Activated T-helper 2 cell treated with anti-CD3 and anti-CD28 coated beads, Interferon-gamma antibody, Interleukin-2, Interleukin-4, amounts not matched to agents 10 μg/mL and 5 μg/mL and 100 μg/mL, durations not matched to agents 14 hours and 24 hours and 36 hours (primary cell): Measurements from ENCODE around the gene EPB41L4B. TPM values are rescaled to one million over a fixed set of nuclear protein-coding genes. Genes with fewer than 3 reads are reported as not detected.
"Not testable (repeated sequence)": the region's sequence is repeated elsewhere in the genome, so short reads cannot be mapped to it uniquely, and the experiment has no call there.

Experiments
- DNase-seq: peaks from one replicate; pipeline ENCODE4 v3.0.0; 2021; ENCODE audit warnings: low spot score
- H3K27ac Mint-ChIP-seq: one replicate; pipeline ENCODE4 v1.8.0; 2021; ENCODE audit warnings: mixed read lengths
- H3K27me3 Mint-ChIP-seq: one replicate; pipeline ENCODE4 v1.8.0; 2021; ENCODE audit warnings: low read depth, mixed read lengths
- H3K36me3 Mint-ChIP-seq: one replicate; pipeline ENCODE4 v1.8.0; 2021; ENCODE audit warnings: low read depth, mixed read lengths
- H3K4me1 Mint-ChIP-seq: one replicate; pipeline ENCODE4 v1.8.0; 2021; ENCODE audit warnings: low read depth, mixed read lengths
- H3K4me3 Mint-ChIP-seq: one replicate; pipeline ENCODE4 v1.8.0; 2021; ENCODE audit warnings: low read depth, mild to moderate bottlenecking, moderate library complexity, mixed read lengths
- H3K9me3 Mint-ChIP-seq: one replicate; pipeline ENCODE4 v1.8.0; 2021; ENCODE audit warnings: mixed read lengths
- intact Hi-C: fragments of 100-400 bp; cut with micrococcal nuclease; formaldehyde crosslinking; loops from one replicate; pipeline ENCODE4 v1.15.1; 2023
- total RNA-seq: library from RNA; stranded (reverse); gene quantifications from 2 replicates; pipeline ENCODE4 v1.2.3, GENCODE V29; 2022

The EPB41L4B gene
- total RNA-seq, 1 donor from 2014 or later = 1.6 TPM

- Mint-ChIP-seq H3K4me3 (no peak overlapping the region), H3K27ac (no peak overlapping the region), H3K27me3 (peaks cover 28% of the 10 kb centered on the region), H3K9me3 (no peaks in the 10 kb centered on the region), H3K36me3 (no peaks in the 10 kb centered on the region), H3K4me1 (no peaks in the 10 kb centered on the region)
- no peak for DNase-seq
- intact Hi-C loops = loop anchor here (5.0 kb wide), 1 partner anchor 275 kb away; no protein-coding TSS in a partner anchor
Measured at GRCh38 chr9:109242014-109242413, 78.8 kb downstream of the EPB41L4B start.

GRCh38 chr9:109241207-109241606 lies 79.7 kb downstream of the EPB41L4B start:
- H3K27ac Mint-ChIP-seq = no peak overlapping the region
- no peaks in the 10 kb centered on the region for H3K36me3 Mint-ChIP-seq
- H3K4me3 Mint-ChIP-seq = no peak overlapping the region
- intact Hi-C loops = loop anchor here (5.0 kb wide), 1 partner anchor 276 kb away; no protein-coding TSS in a partner anchor
- no peak for DNase-seq
- peaks cover 33% of the 10 kb centered on the region for H3K27me3 Mint-ChIP-seq
- H3K9me3 Mint-ChIP-seq = no peaks in the 10 kb centered on the region
- H3K4me1 Mint-ChIP-seq = no peaks in the 10 kb centered on the region

- Mint-ChIP-seq H3K27ac (no peak overlapping the region), H3K9me3 (no peaks in the 10 kb centered on the region), H3K4me3 (no peak overlapping the region), H3K27me3 (peaks cover 34% of the 10 kb centered on the region), H3K36me3 (no peaks in the 10 kb centered on the region), H3K4me1 (no peaks in the 10 kb centered on the region)
- intact Hi-C loops = no loop called here
- DNase-seq = no peak
Measured at GRCh38 chr9:109239240-109239639, 81.6 kb downstream of the EPB41L4B start.

- H3K27ac Mint-ChIP-seq = no peak overlapping the region
- no peak overlapping the region for H3K4me3 Mint-ChIP-seq
- H3K36me3 Mint-ChIP-seq = no peaks in the 10 kb centered on the region
- intact Hi-C loops = no loop called here
- no peaks in the 10 kb centered on the region for H3K4me1 Mint-ChIP-seq
- no peak for DNase-seq
- H3K9me3 Mint-ChIP-seq = no peaks in the 10 kb centered on the region
- H3K27me3 Mint-ChIP-seq = peaks cover 34% of the 10 kb centered on the region
Measured at GRCh38 chr9:109238655-109239054, 82.2 kb downstream of the EPB41L4B start.

GRCh38 chr9:109238125-109238524 lies 82.7 kb downstream of the EPB41L4B start:
- no peak for DNase-seq
- Mint-ChIP-seq H3K4me3 (no peak overlapping the region), H3K36me3 (no peaks in the 10 kb centered on the region), H3K4me1 (no peaks in the 10 kb centered on the region), H3K27ac (no peak overlapping the region), H3K27me3 (peaks cover 30% of the 10 kb centered on the region), H3K9me3 (no peaks in the 10 kb centered on the region)
- intact Hi-C loops = no loop called here

GRCh38 chr9:109232449-109233237 lies 88.2 kb downstream of the EPB41L4B start:
- intact Hi-C loops = no loop called here
- Mint-ChIP-seq H3K27me3 (peaks cover 44% of the 10 kb centered on the region), H3K36me3 (no peaks in the 10 kb centered on the region), H3K9me3 (no peaks in the 10 kb centered on the region), H3K4me1 (no peaks in the 10 kb centered on the region), H3K4me3 (no peak overlapping the region), H3K27ac (no peak overlapping the region)
- DNase-seq = no peak

GRCh38 chr9:109231593-109231992 lies 89.3 kb downstream of the EPB41L4B start:
- Mint-ChIP-seq H3K9me3 (no peaks in the 10 kb centered on the region), H3K4me3 (no peak overlapping the region), H3K27me3 (peaks cover 39% of the 10 kb centered on the region), H3K27ac (no peak overlapping the region), H3K36me3 (no peaks in the 10 kb centered on the region), H3K4me1 (no peaks in the 10 kb centered on the region)
- intact Hi-C loops = no loop called here
- DNase-seq = no peak

- no peak for DNase-seq
- H3K27me3 Mint-ChIP-seq = peaks cover 39% of the 10 kb centered on the region
- no peaks in the 10 kb centered on the region for H3K4me1 Mint-ChIP-seq
- H3K9me3 Mint-ChIP-seq = no peaks in the 10 kb centered on the region
- H3K27ac Mint-ChIP-seq = no peak overlapping the region
- no peak overlapping the region for H3K4me3 Mint-ChIP-seq
- intact Hi-C loops = no loop called here
- H3K36me3 Mint-ChIP-seq = no peaks in the 10 kb centered on the region
Measured at GRCh38 chr9:109230277-109230676, 90.6 kb downstream of the EPB41L4B start.

GRCh38 chr9:109229682-109230081 lies 91.2 kb downstream of the EPB41L4B start:
- Mint-ChIP-seq H3K9me3 (no peaks in the 10 kb centered on the region), H3K27ac (no peak overlapping the region), H3K27me3 (peaks cover 41% of the 10 kb centered on the region), H3K4me3 (no peak overlapping the region), H3K36me3 (no peaks in the 10 kb centered on the region), H3K4me1 (no peaks in the 10 kb centered on the region)
- DNase-seq = no peak
- intact Hi-C loops = no loop called here

GRCh38 chr9:109228093-109228642 lies 92.7 kb downstream of the EPB41L4B start:
- intact Hi-C loops = no loop called here
- Mint-ChIP-seq H3K9me3 (no peaks in the 10 kb centered on the region), H3K4me1 (no peaks in the 10 kb centered on the region), H3K36me3 (no peaks in the 10 kb centered on the region), H3K27me3 (peaks cover 35% of the 10 kb centered on the region), H3K4me3 (no peak overlapping the region), H3K27ac (no peak overlapping the region)
- no peak for DNase-seq

GRCh38 chr9:109225629-109226028 lies 95.2 kb downstream of the EPB41L4B start:
- intact Hi-C loops = no loop called here
- H3K9me3 Mint-ChIP-seq = no peaks in the 10 kb centered on the region
- no peaks in the 10 kb centered on the region for H3K36me3 Mint-ChIP-seq
- no peak overlapping the region for H3K27ac Mint-ChIP-seq
- H3K27me3 Mint-ChIP-seq = peaks cover 28% of the 10 kb centered on the region
- H3K4me3 Mint-ChIP-seq = no peak overlapping the region
- DNase-seq = no peak
- H3K4me1 Mint-ChIP-seq = no peaks in the 10 kb centered on the region

GRCh38 chr9:109224751-109225150 lies 96.1 kb downstream of the EPB41L4B start:
- no peaks in the 10 kb centered on the region for H3K36me3 Mint-ChIP-seq
- H3K4me1 Mint-ChIP-seq = no peaks in the 10 kb centered on the region
- H3K9me3 Mint-ChIP-seq = no peaks in the 10 kb centered on the region
- intact Hi-C loops = no loop called here
- peaks cover 29% of the 10 kb centered on the region for H3K27me3 Mint-ChIP-seq
- no peak overlapping the region for H3K27ac Mint-ChIP-seq
- DNase-seq = no peak
- H3K4me3 Mint-ChIP-seq = no peak overlapping the region

GRCh38 chr9:109218242-109218641 lies 102.6 kb downstream of the EPB41L4B start:
- H3K36me3 Mint-ChIP-seq, intact Hi-C loops, H3K4me1 Mint-ChIP-seq, H3K4me3 Mint-ChIP-seq, H3K27ac Mint-ChIP-seq, DNase-seq, H3K9me3 Mint-ChIP-seq: not testable (repeated sequence)
- peaks cover 19% of the 10 kb centered on the region for H3K27me3 Mint-ChIP-seq
